Measurements from ENCODE around the gene PTPRG. TPM values are rescaled to one million over a fixed set of nuclear protein-coding genes. Genes with fewer than 3 reads are reported as not detected.

The PTPRG gene
- total and polyA plus RNA-seq, 3 experiments from 2014 or later: not detected

GRCh38 chr3:62010989-62011388, 449.6 kb downstream of the PTPRG start:
- H3K4me3 Mint-ChIP-seq: no peak overlapping the region
- H3K4me1 ChIP-seq (ENCODE audit: insufficient read depth, low read length): no peaks in the 10 kb centered on the region
- ChIA-PET CTCF (no interaction called here), POLR2A (no interaction called here)
- no peak for DNase-seq
- H3K27me3 ChIP-seq (ENCODE audit: insufficient read depth, low read length, poor library complexity, severe bottlenecking): no peaks in the 10 kb centered on the region
- H3K27me3 Mint-ChIP-seq: no peaks in the 10 kb centered on the region
- H3K36me3 ChIP-seq (ENCODE audit: insufficient read depth, low read length): no peaks in the 10 kb centered on the region
- no peaks in the 10 kb centered on the region for H3K9me3 ChIP-seq (ENCODE audit: low read length)
- H3K4me1 Mint-ChIP-seq: no peaks in the 10 kb centered on the region
- no peak overlapping the region for H3K4me3 ChIP-seq (ENCODE audit: low read length)
- no peaks in the 10 kb centered on the region for H3K36me3 Mint-ChIP-seq
- peaks cover 0 to 2% (median 0%) of the 10 kb centered on the region in 5 donors for H3K9me3 Mint-ChIP-seq
- H3K27ac ChIP-seq (ENCODE audit: low read depth, low read length): no peak overlapping the region
- no peak overlapping the region for H3K27ac Mint-ChIP-seq

- ChIA-PET CTCF (no interaction called here), POLR2A (no interaction called here)
- Mint-ChIP-seq H3K27me3 (no peaks in the 10 kb centered on the region), H3K4me3 (no peak overlapping the region), H3K9me3 (peaks cover 0 to 2% (median 0%) of the 10 kb centered on the region in 5 donors), H3K27ac (no peak overlapping the region), H3K4me1 (no peaks in the 10 kb centered on the region), H3K36me3 (no peaks in the 10 kb centered on the region)
- no peaks in the 10 kb centered on the region for H3K27me3 ChIP-seq (ENCODE audit: insufficient read depth, low read length, poor library complexity, severe bottlenecking)
- H3K27ac ChIP-seq (ENCODE audit: low read depth, low read length): no peak overlapping the region
- DNase-seq: no peak
- H3K9me3 ChIP-seq (ENCODE audit: low read length): no peaks in the 10 kb centered on the region
- H3K36me3 ChIP-seq (ENCODE audit: insufficient read depth, low read length): no peaks in the 10 kb centered on the region
- H3K4me3 ChIP-seq (ENCODE audit: low read length): no peak overlapping the region
- no peaks in the 10 kb centered on the region for H3K4me1 ChIP-seq (ENCODE audit: insufficient read depth, low read length)
Measured at GRCh38 chr3:62011666-62012065, 450.3 kb downstream of the PTPRG start.

DNA sequence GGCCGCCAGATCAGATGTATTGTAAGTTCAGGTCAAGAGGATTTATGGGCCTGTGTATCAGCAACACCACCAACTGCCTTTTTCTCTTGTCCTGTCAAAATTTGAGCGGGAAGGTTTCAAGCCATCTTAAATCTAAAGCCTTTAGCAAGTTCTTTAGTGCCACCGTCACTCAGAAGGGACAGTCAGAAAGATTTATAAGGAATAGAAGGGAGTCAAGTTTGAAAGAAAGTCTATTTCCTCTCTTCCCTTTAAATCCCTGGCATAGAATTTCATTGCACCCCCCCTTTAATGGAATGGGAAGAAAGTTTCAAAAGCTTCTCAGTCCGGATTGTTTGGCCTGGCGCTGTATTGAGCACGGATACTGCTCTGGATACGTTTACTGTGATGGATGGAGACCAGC, 452.6 kb downstream of the PTPRG start:
- Mint-ChIP-seq H3K9me3 (peaks cover 0 to 6% (median 2%) of the 10 kb centered on the region in 5 donors), H3K27me3 (peaks cover 0 to 2% of the 10 kb centered on the region in 2 donors), H3K27ac (no peak overlapping the region), H3K4me1 (no peaks in the 10 kb centered on the region), H3K36me3 (no peaks in the 10 kb centered on the region), H3K4me3 (no peak overlapping the region)
- POLR2A ChIA-PET: no interaction called here
- Histone ChIP-seq H3K27me3 (ENCODE audit: insufficient read depth, low read length, poor library complexity, severe bottlenecking) (no peaks in the 10 kb centered on the region), H3K9me3 (ENCODE audit: low read length) (no peaks in the 10 kb centered on the region), H3K4me3 (ENCODE audit: low read length) (no peak overlapping the region), H3K4me1 (ENCODE audit: insufficient read depth, low read length) (no peaks in the 10 kb centered on the region), H3K36me3 (ENCODE audit: insufficient read depth, low read length) (no peaks in the 10 kb centered on the region), H3K27ac (ENCODE audit: low read depth, low read length) (no peak overlapping the region)
- no peak for DNase-seq
- CTCF ChIA-PET: no interaction called here

- no peak for DNase-seq
- H3K9me3 ChIP-seq (ENCODE audit: low read length): no peaks in the 10 kb centered on the region
- H3K36me3 ChIP-seq (ENCODE audit: insufficient read depth, low read length): no peaks in the 10 kb centered on the region
- H3K27ac Mint-ChIP-seq: no peak overlapping the region
- ChIA-PET CTCF (no interaction called here), POLR2A (no interaction called here)
- H3K27ac ChIP-seq (ENCODE audit: low read depth, low read length): no peak overlapping the region
- no peak overlapping the region for H3K4me3 Mint-ChIP-seq
- H3K4me1 ChIP-seq (ENCODE audit: insufficient read depth, low read length): no peaks in the 10 kb centered on the region
- H3K4me3 ChIP-seq (ENCODE audit: low read length): no peak overlapping the region
- H3K4me1 Mint-ChIP-seq: no peaks in the 10 kb centered on the region
- no peaks in the 10 kb centered on the region for H3K36me3 Mint-ChIP-seq
- H3K27me3 ChIP-seq (ENCODE audit: insufficient read depth, low read length, poor library complexity, severe bottlenecking): no peaks in the 10 kb centered on the region
- H3K9me3 Mint-ChIP-seq: peaks cover 0 to 6% (median 3%) of the 10 kb centered on the region in 5 donors
- H3K27me3 Mint-ChIP-seq: peaks cover 0 to 2% of the 10 kb centered on the region in 2 donors
Measured at GRCh38 chr3:62015111-62015510, 453.7 kb downstream of the PTPRG start.

GRCh38 chr3:62019906-62020305, 458.5 kb downstream of the PTPRG start:
- Histone ChIP-seq H3K4me1 (ENCODE audit: insufficient read depth, low read length) (no peaks in the 10 kb centered on the region), H3K36me3 (ENCODE audit: insufficient read depth, low read length) (no peaks in the 10 kb centered on the region), H3K27me3 (ENCODE audit: insufficient read depth, low read length, poor library complexity, severe bottlenecking) (no peaks in the 10 kb centered on the region), H3K9me3 (ENCODE audit: low read length) (no peaks in the 10 kb centered on the region), H3K27ac (ENCODE audit: low read depth, low read length) (no peak overlapping the region), H3K4me3 (ENCODE audit: low read length) (no peak overlapping the region)
- peaks cover 0 to 2% of the 10 kb centered on the region in 2 donors for H3K27me3 Mint-ChIP-seq
- POLR2A ChIA-PET: no interaction called here
- no peak for DNase-seq
- CTCF ChIA-PET: no interaction called here
- H3K9me3 Mint-ChIP-seq: peaks cover 3 to 6% (median 4%) of the 10 kb centered on the region in 5 donors
- no peak overlapping the region for H3K4me3 Mint-ChIP-seq
- no peaks in the 10 kb centered on the region for H3K36me3 Mint-ChIP-seq
- H3K27ac Mint-ChIP-seq: no peak overlapping the region
- no peaks in the 10 kb centered on the region for H3K4me1 Mint-ChIP-seq

DNA sequence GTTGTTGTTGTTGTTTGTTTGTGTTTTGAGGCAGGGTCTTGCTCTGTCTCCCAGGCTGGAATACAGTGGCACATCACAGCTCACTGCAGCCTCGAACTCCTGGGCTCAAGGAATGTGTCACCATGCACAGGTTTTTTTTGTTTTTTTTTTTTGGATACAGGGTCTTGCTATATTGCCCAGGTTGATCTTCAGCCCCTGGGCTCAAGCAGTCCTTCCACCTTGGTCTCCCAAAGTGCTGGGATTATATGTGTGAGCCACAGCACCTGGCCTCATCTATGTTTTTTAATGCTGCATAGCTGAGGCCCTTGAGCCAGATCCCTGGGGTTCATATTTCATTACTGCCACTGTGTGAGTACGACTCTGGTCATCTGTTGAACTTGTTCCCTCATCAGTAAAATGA, 459.3 kb downstream of the PTPRG start:
- Mint-ChIP-seq H3K27ac (no peak overlapping the region), H3K4me3 (no peak overlapping the region), H3K9me3 (peaks cover 3 to 6% (median 4%) of the 10 kb centered on the region in 5 donors), H3K4me1 (no peaks in the 10 kb centered on the region), H3K36me3 (no peaks in the 10 kb centered on the region), H3K27me3 (peaks cover 0 to 2% of the 10 kb centered on the region in 2 donors)
- CTCF ChIA-PET: no interaction called here
- H3K4me1 ChIP-seq (ENCODE audit: insufficient read depth, low read length): no peaks in the 10 kb centered on the region
- DNase-seq: no peak
- H3K9me3 ChIP-seq (ENCODE audit: low read length): no peaks in the 10 kb centered on the region
- no peaks in the 10 kb centered on the region for H3K36me3 ChIP-seq (ENCODE audit: insufficient read depth, low read length)
- H3K27ac ChIP-seq (ENCODE audit: low read depth, low read length): no peak overlapping the region
- POLR2A ChIA-PET: no interaction called here
- no peaks in the 10 kb centered on the region for H3K27me3 ChIP-seq (ENCODE audit: insufficient read depth, low read length, poor library complexity, severe bottlenecking)
- H3K4me3 ChIP-seq (ENCODE audit: low read length): no peak overlapping the region

GRCh38 chr3:62022312-62022711, 460.9 kb downstream of the PTPRG start:
- ChIA-PET POLR2A (no interaction called here), CTCF (no interaction called here)
- Mint-ChIP-seq H3K9me3 (peaks cover 3 to 9% (median 4%) of the 10 kb centered on the region in 5 donors), H3K36me3 (no peaks in the 10 kb centered on the region), H3K27me3 (peaks cover 0 to 4% of the 10 kb centered on the region in 2 donors), H3K27ac (no peak overlapping the region), H3K4me3 (no peak overlapping the region), H3K4me1 (no peaks in the 10 kb centered on the region)
- H3K36me3 ChIP-seq (ENCODE audit: insufficient read depth, low read length): no peaks in the 10 kb centered on the region
- no peak for DNase-seq
- H3K27ac ChIP-seq (ENCODE audit: low read depth, low read length): no peak overlapping the region
- no peaks in the 10 kb centered on the region for H3K27me3 ChIP-seq (ENCODE audit: insufficient read depth, low read length, poor library complexity, severe bottlenecking)
- no peak overlapping the region for H3K4me3 ChIP-seq (ENCODE audit: low read length)
- no peaks in the 10 kb centered on the region for H3K9me3 ChIP-seq (ENCODE audit: low read length)
- no peaks in the 10 kb centered on the region for H3K4me1 ChIP-seq (ENCODE audit: insufficient read depth, low read length)

- Histone ChIP-seq H3K27me3 (ENCODE audit: insufficient read depth, low read length, poor library complexity, severe bottlenecking) (no peaks in the 10 kb centered on the region), H3K4me3 (ENCODE audit: low read length) (no peak overlapping the region), H3K27ac (ENCODE audit: low read depth, low read length) (no peak overlapping the region), H3K9me3 (ENCODE audit: low read length) (no peaks in the 10 kb centered on the region), H3K36me3 (ENCODE audit: insufficient read depth, low read length) (no peaks in the 10 kb centered on the region), H3K4me1 (ENCODE audit: insufficient read depth, low read length) (no peaks in the 10 kb centered on the region)
- Mint-ChIP-seq H3K9me3 (peaks cover 0 to 7% (median 2%) of the 10 kb centered on the region in 5 donors), H3K27ac (no peak overlapping the region), H3K4me3 (no peak overlapping the region), H3K4me1 (no peaks in the 10 kb centered on the region), H3K27me3 (peaks cover 0 to 2% of the 10 kb centered on the region in 2 donors), H3K36me3 (no peaks in the 10 kb centered on the region)
- ChIA-PET CTCF (no interaction called here), POLR2A (no interaction called here)
- DNase-seq: no peak
Measured at GRCh38 chr3:62024882-62025281, 463.5 kb downstream of the PTPRG start.

GRCh38 chr3:62025913-62026312, 464.5 kb downstream of the PTPRG start:
- no peaks in the 10 kb centered on the region for H3K4me1 ChIP-seq (ENCODE audit: insufficient read depth, low read length)
- H3K36me3 Mint-ChIP-seq: no peaks in the 10 kb centered on the region
- H3K27me3 ChIP-seq (ENCODE audit: insufficient read depth, low read length, poor library complexity, severe bottlenecking): no peaks in the 10 kb centered on the region
- H3K4me1 Mint-ChIP-seq: no peaks in the 10 kb centered on the region
- H3K27ac ChIP-seq (ENCODE audit: low read depth, low read length): no peak overlapping the region
- no peak for DNase-seq
- ChIA-PET POLR2A (no interaction called here), CTCF (no interaction called here)
- peaks cover 0 to 2% of the 10 kb centered on the region in 2 donors for H3K27me3 Mint-ChIP-seq
- no peak overlapping the region for H3K4me3 ChIP-seq (ENCODE audit: low read length)
- H3K27ac Mint-ChIP-seq: no peak overlapping the region
- H3K36me3 ChIP-seq (ENCODE audit: insufficient read depth, low read length): no peaks in the 10 kb centered on the region
- H3K9me3 Mint-ChIP-seq: peaks cover 0 to 9% (median 2%) of the 10 kb centered on the region in 5 donors
- H3K9me3 ChIP-seq (ENCODE audit: low read length): no peaks in the 10 kb centered on the region
- H3K4me3 Mint-ChIP-seq: no peak overlapping the region

All from CD8-positive, alpha-beta memory T cell (primary cell).